GM12873 (cell line): Measurements from ENCODE around the gene ANXA4.

Experiments
- TF ChIP-seq, protein P1 (sequence below): IDR thresholded peaks from 2 replicates; pipeline ENCODE4 v1.5.1; 2012; ENCODE audit warnings: low read depth, mild to moderate bottlenecking, moderate library complexity, low read length, control low read depth; ENCODE audit not compliant: insufficient read depth; ENCODE audit errors: missing control alignments

ANXA4 gene

DNA sequence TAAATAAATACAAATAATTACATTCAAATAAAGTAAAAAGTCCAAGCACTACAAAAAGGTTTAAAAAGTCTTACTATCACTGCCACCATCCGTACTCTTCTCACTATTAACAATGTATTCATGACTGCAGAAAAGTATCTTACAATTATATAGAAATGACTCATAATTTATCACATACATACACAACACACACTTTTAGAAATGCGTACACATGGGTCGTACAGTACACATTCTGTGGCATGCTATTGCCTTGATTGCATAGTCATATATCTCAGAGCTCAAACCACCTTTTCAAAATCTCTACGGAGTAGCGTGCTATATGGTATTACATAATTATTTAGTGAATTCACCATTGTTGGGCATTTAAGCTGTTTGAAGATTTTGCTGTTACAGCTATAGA lies 41.6 kb upstream of the ANXA4 start:
- TF ChIP-seq, protein P1, sequence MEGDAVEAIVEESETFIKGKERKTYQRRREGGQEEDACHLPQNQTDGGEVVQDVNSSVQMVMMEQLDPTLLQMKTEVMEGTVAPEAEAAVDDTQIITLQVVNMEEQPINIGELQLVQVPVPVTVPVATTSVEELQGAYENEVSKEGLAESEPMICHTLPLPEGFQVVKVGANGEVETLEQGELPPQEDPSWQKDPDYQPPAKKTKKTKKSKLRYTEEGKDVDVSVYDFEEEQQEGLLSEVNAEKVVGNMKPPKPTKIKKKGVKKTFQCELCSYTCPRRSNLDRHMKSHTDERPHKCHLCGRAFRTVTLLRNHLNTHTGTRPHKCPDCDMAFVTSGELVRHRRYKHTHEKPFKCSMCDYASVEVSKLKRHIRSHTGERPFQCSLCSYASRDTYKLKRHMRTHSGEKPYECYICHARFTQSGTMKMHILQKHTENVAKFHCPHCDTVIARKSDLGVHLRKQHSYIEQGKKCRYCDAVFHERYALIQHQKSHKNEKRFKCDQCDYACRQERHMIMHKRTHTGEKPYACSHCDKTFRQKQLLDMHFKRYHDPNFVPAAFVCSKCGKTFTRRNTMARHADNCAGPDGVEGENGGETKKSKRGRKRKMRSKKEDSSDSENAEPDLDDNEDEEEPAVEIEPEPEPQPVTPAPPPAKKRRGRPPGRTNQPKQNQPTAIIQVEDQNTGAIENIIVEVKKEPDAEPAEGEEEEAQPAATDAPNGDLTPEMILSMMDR, result no peak

DNA sequence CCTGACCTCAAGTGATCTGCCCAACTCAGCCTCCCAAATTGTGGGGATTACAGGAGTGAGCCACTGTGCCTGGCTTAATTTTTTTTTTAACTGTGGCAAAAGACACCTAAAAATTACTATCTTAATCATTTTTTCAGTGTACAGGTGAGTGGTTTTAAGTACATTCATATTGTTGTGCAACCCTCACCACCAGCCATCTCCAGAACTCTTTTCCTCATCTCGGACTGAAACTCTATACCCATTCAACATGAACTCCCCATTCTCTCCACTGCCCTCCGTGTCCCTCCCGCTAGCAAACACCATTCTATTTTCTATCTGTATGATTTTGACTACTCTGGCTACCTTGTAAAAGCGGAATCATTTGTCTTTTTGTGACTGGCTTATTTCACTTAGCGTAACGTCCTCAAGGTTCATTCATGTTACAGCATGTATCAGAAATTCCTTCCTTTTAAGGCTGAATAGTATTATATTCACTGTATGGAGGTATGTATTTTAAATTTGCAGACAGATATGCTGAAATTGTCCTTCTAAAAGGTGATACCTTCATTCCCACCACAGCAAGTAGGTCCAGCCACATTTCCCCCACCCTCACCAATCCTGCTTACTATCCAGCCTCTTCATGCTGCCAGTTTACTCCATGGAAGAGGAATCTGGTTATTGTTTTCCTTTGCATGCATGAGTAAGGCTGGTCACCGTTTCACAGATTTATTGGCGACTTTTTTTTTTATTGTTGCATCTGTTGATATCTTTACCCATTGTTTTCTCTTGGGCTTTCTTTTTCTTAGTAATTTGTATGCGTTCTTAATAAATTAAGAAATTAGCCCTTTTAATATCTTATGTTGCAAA lies 40.6 kb upstream of the ANXA4 start:
- TF ChIP-seq, protein P1, result no peak

DNA sequence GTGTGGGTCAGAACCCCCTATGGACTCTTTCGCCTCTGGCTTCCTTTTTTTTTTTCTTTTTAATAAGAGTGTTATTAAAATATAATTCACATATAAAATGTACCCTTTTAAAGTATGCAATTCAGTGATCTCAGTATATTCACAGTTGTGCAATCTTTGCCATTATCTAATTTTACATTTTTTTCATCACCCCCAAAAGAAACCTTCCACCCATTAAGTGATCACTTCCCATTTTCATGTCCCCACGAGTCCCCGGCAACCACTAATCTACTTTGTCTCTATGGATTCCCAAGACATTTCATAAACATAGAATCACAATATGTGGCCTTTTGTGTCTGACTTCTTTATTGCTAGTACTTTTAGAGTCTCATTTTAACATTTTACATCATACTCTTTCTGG lies 38.7 kb upstream of the ANXA4 start:
- TF ChIP-seq, protein P1, result no peak

DNA sequence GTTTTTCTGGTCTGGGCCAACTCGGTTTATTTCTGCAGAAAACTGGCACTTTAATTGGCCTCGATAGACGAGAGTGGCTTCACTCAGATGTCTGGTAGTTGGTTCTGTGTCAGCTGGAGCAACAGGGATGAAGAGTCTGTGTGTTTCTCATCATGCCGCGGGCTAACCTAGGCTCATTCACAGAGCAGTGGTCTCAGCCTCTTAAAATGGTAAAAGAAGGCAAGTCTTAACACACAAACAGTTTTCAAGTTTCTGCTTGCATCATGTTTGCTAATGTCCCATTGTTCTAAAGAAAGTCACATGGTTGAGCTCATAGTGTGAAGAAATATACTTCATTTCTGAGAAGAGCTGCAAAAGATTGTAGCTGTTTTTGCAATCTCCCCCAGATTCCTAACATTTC lies 37.5 kb upstream of the ANXA4 start:
- TF ChIP-seq, protein P1, result no peak

DNA sequence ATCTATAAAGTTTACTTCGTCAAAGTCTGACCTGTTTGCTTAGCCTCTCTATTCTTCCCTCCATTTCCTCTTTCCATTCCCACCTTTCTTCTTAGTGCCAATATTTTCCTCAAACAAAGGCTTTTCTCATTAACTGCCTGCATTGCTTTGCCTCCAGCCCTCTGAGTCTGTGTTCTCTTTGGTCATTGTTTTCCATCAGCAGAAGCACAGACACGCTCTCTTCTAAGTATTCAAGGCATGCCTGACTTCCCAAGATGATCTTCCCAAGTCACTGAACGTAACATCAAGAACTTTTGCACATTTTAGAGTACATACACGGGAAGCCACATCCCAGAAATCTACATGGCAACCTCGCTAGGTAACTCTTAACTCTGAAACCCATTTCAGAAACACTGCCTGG lies 32.6 kb upstream of the ANXA4 start:
- TF ChIP-seq, protein P1, result no peak

DNA sequence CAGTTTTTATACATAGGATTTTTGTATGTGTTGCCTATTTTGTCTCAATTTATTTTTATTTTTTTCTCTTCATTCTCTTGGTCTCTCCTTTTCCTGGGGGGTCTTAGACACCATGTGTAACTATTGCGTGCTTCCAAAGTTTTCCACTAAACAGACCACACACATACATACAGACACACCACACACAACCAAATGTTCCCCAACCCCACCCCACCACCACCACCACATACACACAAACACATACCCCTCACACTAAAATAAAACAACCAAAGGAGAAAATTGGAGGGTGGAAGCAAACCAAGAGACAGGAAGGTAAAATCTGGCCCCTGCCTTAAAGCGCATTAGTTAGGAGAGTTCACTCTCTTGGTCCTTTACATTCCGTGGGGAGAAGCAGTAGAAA lies 30.0 kb upstream of the ANXA4 start:
- TF ChIP-seq, protein P1, result no peak

DNA sequence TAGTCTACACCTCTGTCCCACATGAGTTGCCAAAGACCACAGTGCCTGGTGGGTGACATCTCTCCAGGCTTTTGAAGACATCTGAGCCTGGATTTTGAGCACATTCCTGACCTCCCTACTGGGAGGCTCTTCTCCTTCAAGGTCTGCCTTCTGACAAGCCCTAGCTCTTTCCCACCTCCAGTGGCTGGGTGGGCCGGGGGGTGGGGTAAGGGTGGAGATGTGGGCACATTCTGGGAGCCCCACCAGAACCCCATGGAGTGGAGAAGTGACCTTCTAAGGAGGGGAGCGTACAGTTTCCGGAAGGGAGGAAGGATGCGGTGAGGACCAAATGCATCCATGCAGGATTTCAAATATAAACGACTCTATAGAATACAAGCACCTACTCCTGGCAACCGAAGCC lies 27.9 kb upstream of the ANXA4 start:
- TF ChIP-seq, protein P1, result no peak
